Measurements from ENCODE around the gene MTSS2. TPM values are rescaled to one million over a fixed set of nuclear protein-coding genes. Genes with fewer than 3 reads are reported as not detected.
"Not testable (repeated sequence)": the region's sequence is repeated elsewhere in the genome, so short reads cannot be mapped to it uniquely, and the experiment has no call there.

Gene MTSS2
- total RNA-seq, 1 experiment from 2014 or later: 18.7 TPM

GRCh38 chr16:70675851-70676513 lies 9.9 kb downstream of the MTSS2 start:
- TF ChIP-seq CTCF (conservative IDR thresholded peaks at IDR 0.05; ENCODE audit: low read depth, low read length) (no peak), EZH2phosphoT487 (IDR thresholded peaks at IDR 0.05; ENCODE audit: borderline replicate concordance, low read length) (no peak), EZH2 (IDR thresholded peaks at IDR 0.05; ENCODE audit: low read length, unreplicated experiment) (no peak)
- Histone ChIP-seq H3K27me3 (ENCODE audit: low read length) (no peaks in the 10 kb centered on the region), H3K36me3 (ENCODE audit: low read depth, low read length) (peaks cover 5% of the 10 kb centered on the region; the same call in 1 of the 2 replicates), H3K9me2 (replicated peaks; ENCODE audit: low read length) (no peaks in the 10 kb centered on the region), H3K4me3 (ENCODE audit: low read length) (no peak overlapping the region), H3K9me3 (ENCODE audit: low read length) (no peaks in the 10 kb centered on the region), H3K4me1 (ENCODE audit: insufficient read depth, low read length) (no peaks in the 10 kb centered on the region), H2AFZ (ENCODE audit: low read length) (no peak overlapping the region), H3F3A (ENCODE audit: low read length, unreplicated experiment) (no peaks in the 10 kb centered on the region), H3K79me2 (ENCODE audit: low read length) (peaks cover 5% of the 10 kb centered on the region; the same call in 1 of the 2 replicates), H3K4me2 (ENCODE audit: low read length) (no peak overlapping the region), H4K20me1 (ENCODE audit: low read length) (no peaks in the 10 kb centered on the region), H3K9ac (ENCODE audit: low read length) (no peak overlapping the region), H3K27ac (ENCODE audit: low read length) (no peak overlapping the region)
- DNase-seq: no peak
- ATAC-seq: no peak
- POLR2A ChIA-PET (ENCODE audit: unreplicated experiment): no interaction called here
- intact Hi-C loops (cut with micrococcal nuclease): no loop called here
- BruUV-seq (replicated peaks): no TSS peak
- CTCF ChIA-PET: no interaction called here

GRCh38 chr16:70674221-70675014 lies 11.4 kb downstream of the MTSS2 start:
- no TSS peak for BruUV-seq (replicated peaks)
- Histone ChIP-seq H3K4me1 (ENCODE audit: insufficient read depth, low read length) (no peaks in the 10 kb centered on the region), H3K9me3 (ENCODE audit: low read length) (no peaks in the 10 kb centered on the region), H4K20me1 (ENCODE audit: low read length) (no peaks in the 10 kb centered on the region), H3K36me3 (ENCODE audit: low read depth, low read length) (peaks cover 10% of the 10 kb centered on the region; the same call in 1 of the 2 replicates), H3K9me2 (replicated peaks; ENCODE audit: low read length) (no peaks in the 10 kb centered on the region), H3K27me3 (ENCODE audit: low read length) (no peaks in the 10 kb centered on the region), H3K27ac (ENCODE audit: low read length) (no peak overlapping the region), H3K4me2 (ENCODE audit: low read length) (no peak overlapping the region), H3K9ac (ENCODE audit: low read length) (no peak overlapping the region), H3K79me2 (ENCODE audit: low read length) (no peaks in the 10 kb centered on the region), H2AFZ (ENCODE audit: low read length) (no peak overlapping the region), H3F3A (ENCODE audit: low read length, unreplicated experiment) (no peaks in the 10 kb centered on the region), H3K4me3 (ENCODE audit: low read length) (no peak overlapping the region)
- ATAC-seq (no peak), DNase-seq (no peak)
- intact Hi-C loops (cut with micrococcal nuclease): no loop called here
- POLR2A ChIA-PET (ENCODE audit: unreplicated experiment): interaction anchor here (0.6 kb wide), 1 partner anchor 1321 kb away, joined by 3 read pairs; no protein-coding TSS in a partner anchor
- no peak for TF ChIP-seq EZH2 (IDR thresholded peaks at IDR 0.05; ENCODE audit: low read length, unreplicated experiment)
- TF ChIP-seq CTCF (conservative IDR thresholded peaks at IDR 0.05; ENCODE audit: low read depth, low read length): no peak
- no peak for TF ChIP-seq EZH2phosphoT487 (IDR thresholded peaks at IDR 0.05; ENCODE audit: borderline replicate concordance, low read length)
- CTCF ChIA-PET: interaction anchor here (0.5 kb wide), 1 partner anchor 41 kb away, joined by 5 read pairs; no protein-coding TSS in a partner anchor

DNA sequence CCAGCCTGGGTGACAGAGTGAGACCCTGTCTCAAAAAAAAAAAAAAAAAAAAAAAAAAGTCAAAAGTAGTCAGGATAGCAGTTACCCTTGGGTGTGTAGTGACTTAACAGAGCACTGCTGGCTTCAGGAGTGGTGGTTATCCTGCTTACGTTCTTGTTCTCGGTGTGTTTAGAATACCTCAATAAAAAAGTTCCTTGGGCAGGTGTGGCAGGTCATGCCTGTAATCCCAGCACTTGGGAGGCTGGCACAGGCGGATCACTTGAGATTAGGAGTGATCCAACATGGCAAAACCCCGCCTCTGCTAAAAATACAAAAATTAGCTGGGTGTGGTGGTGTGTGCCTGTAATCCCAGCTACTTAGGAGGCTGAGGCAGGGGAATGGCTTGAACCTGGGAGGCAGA lies 14.9 kb downstream of the MTSS2 start:
- H3K27me3 ChIP-seq (ENCODE audit: low read length); H3K79me2 ChIP-seq (ENCODE audit: low read length); H3K9ac ChIP-seq (ENCODE audit: low read length); H3K27ac ChIP-seq (ENCODE audit: low read length); H3K9me3 ChIP-seq (ENCODE audit: low read length); H2AFZ ChIP-seq (ENCODE audit: low read length); H3K4me1 ChIP-seq (ENCODE audit: insufficient read depth, low read length); intact Hi-C loops (cut with micrococcal nuclease); H3K4me2 ChIP-seq (ENCODE audit: low read length); BruUV-seq (replicated peaks); H4K20me1 ChIP-seq (ENCODE audit: low read length); H3F3A ChIP-seq (ENCODE audit: low read length, unreplicated experiment); DNase-seq; POLR2A ChIA-PET (ENCODE audit: unreplicated experiment); ATAC-seq; H3K9me2 ChIP-seq (replicated peaks; ENCODE audit: low read length); CTCF ChIA-PET; H3K4me3 ChIP-seq (ENCODE audit: low read length): not testable (repeated sequence)
- peaks cover 13% of the 10 kb centered on the region for H3K36me3 ChIP-seq (ENCODE audit: low read depth, low read length)
